Suprapubic skin (tissue), 4 donors: Measurements from ENCODE around the gene GBP6. TPM values are rescaled to one million over a fixed set of nuclear protein-coding genes. Genes with fewer than 3 reads are reported as not detected.

Experiments
- DNase-seq, 2 donors: peaks; one replicate each; pipeline ENCODE4 v3.0.0-alpha.2; 2019; ENCODE audit warnings: low spot score in 2 of 2
- H3K27ac ChIP-seq: fragments of 200-600 bp; sonication (generic); one replicate; pipeline ENCODE4 v1.5.1; 2019
- H3K27me3 ChIP-seq: fragments of 200-600 bp; sonication (generic); one replicate; pipeline ENCODE4 v1.5.1; 2019
- H3K36me3 ChIP-seq: fragments of 200-600 bp; sonication (generic); one replicate; pipeline ENCODE4 v1.5.1; 2019
- H3K4me1 ChIP-seq: fragments of 200-600 bp; sonication (generic); one replicate; pipeline ENCODE4 v1.5.1; 2019
- H3K4me3 ChIP-seq: fragments of 200-600 bp; sonication (generic); one replicate; pipeline ENCODE4 v1.5.1; 2019; ENCODE audit warnings: mild to moderate bottlenecking
- H3K9me3 ChIP-seq: fragments of 200-600 bp; sonication (generic); one replicate; pipeline ENCODE4 v1.5.1; 2019
- CTCF ChIP-seq, 2 donors: fragments of 200-600 bp in 1 of 2; fragments of 450-650 bp in 1 of 2; sonication (generic) in 1 of 2; IDR thresholded peaks; one replicate each; pipeline ENCODE4 v1.5.1; 2016 to 2019; ENCODE audit warnings: antibody characterized with exemption in 2 of 2, mild to moderate bottlenecking in 1 of 2, moderate library complexity in 1 of 2
- EP300 ChIP-seq: sonication (generic); formaldehyde crosslinking; IDR thresholded peaks from one replicate; pipeline ENCODE4 v1.6.1; 2017; ENCODE audit warnings: antibody characterized with exemption
- POLR2A ChIP-seq, 2 donors: fragments of 450-650 bp; IDR thresholded peaks; one replicate each; pipeline ENCODE4 v1.6.1; 2017; ENCODE audit warnings: antibody characterized with exemption in 2 of 2, mild to moderate bottlenecking in 2 of 2, moderate library complexity in 2 of 2
- POLR2AphosphoS5 ChIP-seq, 3 donors: sonication (generic); formaldehyde crosslinking; IDR thresholded peaks; one replicate each; pipeline ENCODE4 v1.6.1; 2017; ENCODE audit warnings: antibody characterized with exemption in 3 of 3
- WGBS: methylation state at CpG from one replicate; pipeline ENCODE4 v1.1.5; 2018; 5-methylcytosine and 5-hydroxymethylcytosine counted together
- total RNA-seq, 4 donors: library from RNA; depleted of rRNA; stranded (reverse); fragments of >200 nt; gene quantifications; one replicate each; pipeline ENCODE4 v1.1.0, GENCODE V29; 2016

The GBP6 gene
- total RNA-seq, result under 1 TPM; 0.26 to 0.64 (median 0.56) TPM

- H3K9me3 ChIP-seq, result no peaks in the 10 kb centered on the region
- no peak within 1 kb of the TSS for H3K27ac ChIP-seq
- H3K4me3 ChIP-seq, result no peak within 1 kb of the TSS
- no peaks in the 10 kb centered on the region for H3K27me3 ChIP-seq
- no peaks in the 10 kb centered on the region for H3K36me3 ChIP-seq
- 58% methylated on average over 9 of the region's 10 CpGs for WGBS
- TF ChIP-seq POLR2A (IDR thresholded peaks at IDR 0.05) (no peak), POLR2AphosphoS5 (IDR thresholded peaks at IDR 0.05) (no peak), CTCF (IDR thresholded peaks at IDR 0.05) (no peak), EP300 (no peak)
- peaks cover 15% of the 10 kb centered on the region for H3K4me1 ChIP-seq
- no peak for DNase-seq
Observed at GRCh38 chr1:89363638-89364536, at the start of gene GBP6. TSS of gene GBP6 (plus strand) at chr1:89364059. CDS start at chr1:89368552, 4,493 bp downstream.

GRCh38 chr1:89322402-89322801, 41.5 kb upstream of the GBP6 start:
- Histone ChIP-seq H3K4me1 (no peaks in the 10 kb centered on the region), H3K27me3 (no peaks in the 10 kb centered on the region), H3K27ac (no peak overlapping the region), H3K9me3 (no peaks in the 10 kb centered on the region), H3K36me3 (no peaks in the 10 kb centered on the region), H3K4me3 (no peak overlapping the region)
- TF ChIP-seq EP300 (no peak), POLR2A (IDR thresholded peaks at IDR 0.05) (no peak), POLR2AphosphoS5 (IDR thresholded peaks at IDR 0.05) (no peak), CTCF (IDR thresholded peaks at IDR 0.05) (no peak)
- no peak for DNase-seq
- 24% methylated on average over 1 of the region's 1 CpG for WGBS

GRCh38 chr1:89331890-89332289, 32.0 kb upstream of the GBP6 start:
- Histone ChIP-seq H3K36me3 (no peaks in the 10 kb centered on the region), H3K27me3 (no peaks in the 10 kb centered on the region), H3K4me1 (no peaks in the 10 kb centered on the region), H3K9me3 (no peaks in the 10 kb centered on the region), H3K4me3 (no peak overlapping the region), H3K27ac (no peak overlapping the region)
- WGBS, result 84% methylated on average over 2 of the region's 2 CpGs
- DNase-seq, result no peak
- TF ChIP-seq POLR2AphosphoS5 (IDR thresholded peaks at IDR 0.05) (no peak), CTCF (IDR thresholded peaks at IDR 0.05) (no peak), POLR2A (IDR thresholded peaks at IDR 0.05) (no peak), EP300 (no peak)

GRCh38 chr1:89332461-89332860, 31.4 kb upstream of the GBP6 start:
- WGBS, result 43% methylated on average over 3 of the region's 3 CpGs
- H3K36me3 ChIP-seq, result no peaks in the 10 kb centered on the region
- H3K9me3 ChIP-seq, result no peaks in the 10 kb centered on the region
- no peak overlapping the region for H3K27ac ChIP-seq
- no peak overlapping the region for H3K4me3 ChIP-seq
- no peaks in the 10 kb centered on the region for H3K27me3 ChIP-seq
- DNase-seq, result no peak
- TF ChIP-seq POLR2AphosphoS5 (IDR thresholded peaks at IDR 0.05), result no peak
- TF ChIP-seq POLR2A (IDR thresholded peaks at IDR 0.05), result no peak
- no peak for TF ChIP-seq CTCF (IDR thresholded peaks at IDR 0.05)
- TF ChIP-seq EP300, result no peak
- H3K4me1 ChIP-seq, result no peaks in the 10 kb centered on the region

GRCh38 chr1:89335486-89335885, 28.4 kb upstream of the GBP6 start:
- Histone ChIP-seq H3K4me3 (no peak overlapping the region), H3K27me3 (no peaks in the 10 kb centered on the region), H3K27ac (no peak overlapping the region), H3K9me3 (no peaks in the 10 kb centered on the region), H3K4me1 (no peaks in the 10 kb centered on the region), H3K36me3 (no peaks in the 10 kb centered on the region)
- TF ChIP-seq EP300 (no peak), POLR2AphosphoS5 (IDR thresholded peaks at IDR 0.05) (no peak), CTCF (IDR thresholded peaks at IDR 0.05) (no peak), POLR2A (IDR thresholded peaks at IDR 0.05) (no peak)
- no peak for DNase-seq
